Gastrocnemius medialis (tissue), 4 donors: ENCODE results near the gene TSPAN15. TPM values are rescaled to one million over a fixed set of nuclear protein-coding genes. Genes with fewer than 3 reads are reported as not detected.

Source experiments
- ATAC-seq, 2 donors: fragments of 150-250 bp; one replicate each; pipeline ENCODE4 v1.9.1; 2016
- DNase-seq, 2 donors: peaks; one replicate each; pipeline ENCODE4 v3.0.0-alpha.2; 2019
- H3K27ac ChIP-seq, 4 donors: fragments of 200-600 bp; sonication (generic); 1 replicate in 1 of 4; 2 replicates in 3 of 4; pipeline ENCODE4 v1.5.1; 2016 to 2018; ENCODE audit warnings: mild to moderate bottlenecking in 2 of 4, moderate library complexity in 1 of 4
- H3K27me3 ChIP-seq, 3 donors: fragments of 200-600 bp; sonication (generic) in 2 of 3; 1 replicate in 1 of 3; 2 replicates in 2 of 3; pipeline versions ENCODE4 v1.5.1 to v1.6.0; 2016 to 2019; ENCODE audit warnings: mild to moderate bottlenecking in 1 of 3, moderate library complexity in 1 of 3
- H3K36me3 ChIP-seq, 2 donors: fragments of 200-600 bp; sonication (generic) in 1 of 2; one replicate each; pipeline ENCODE4 v1.5.1; 2017 to 2018
- H3K4me1 ChIP-seq, 2 donors: fragments of 200-600 bp; sonication (generic) in 1 of 2; one replicate each; pipeline ENCODE4 v1.5.1; 2016 to 2017; ENCODE audit warnings: mild to moderate bottlenecking in 2 of 2
- H3K4me3 ChIP-seq, 4 donors: fragments of 200-600 bp; sonication (generic) in 3 of 4; 1 replicate in 1 of 4; 2 replicates in 3 of 4; pipeline ENCODE4 v1.5.1; 2016 to 2019; ENCODE audit warnings: mild to moderate bottlenecking in 2 of 4
- H3K9me3 ChIP-seq, 3 donors: fragments of 200-600 bp; sonication (generic) in 2 of 3; 1 replicate in 1 of 3; 2 replicates in 2 of 3; pipeline ENCODE4 v1.5.1; 2016 to 2019
- CTCF ChIP-seq, 5 experiments: fragments of 450-650 bp in 3 of 5; fragments of 200-600 bp in 2 of 5; sonication (generic) in 2 of 5; IDR thresholded peaks in 4 of 5; conservative IDR thresholded peaks in 1 of 5; 1 replicate in 4 of 5; 2 replicates in 1 of 5; pipeline ENCODE4 v1.5.1; 2016 to 2019; ENCODE audit warnings: antibody characterized with exemption in 5 of 5, mild to moderate bottlenecking in 3 of 5, moderate library complexity in 3 of 5
- POLR2A ChIP-seq, 2 donors: fragments of 450-650 bp; IDR thresholded peaks; one replicate each; pipeline ENCODE4 v1.6.1; 2017; ENCODE audit warnings: antibody characterized with exemption in 2 of 2, mild to moderate bottlenecking in 2 of 2, moderate library complexity in 2 of 2
- in situ Hi-C, 4 donors: fragments of 200-750 bp; cut with MboI; loops; one replicate each; pipeline versions ENCODE4 v1.15.0 to v1.8.0; 2017; ENCODE audit warnings: low sequenced_read_pairs in 4 of 4
- intact Hi-C: fragments of 100-400 bp; cut with DNase I; formaldehyde crosslinking; loops from one replicate; pipeline ENCODE4 v1.15.1; 2023; ENCODE audit warnings: low total_unique reads
- total RNA-seq, 4 donors: library from RNA; depleted of rRNA; stranded (reverse); fragments of >200 nt; gene quantifications; one replicate each; pipeline versions ENCODE4 v1.1.0 to v1.2.3, GENCODE V29; 2016

The TSPAN15 gene
- total RNA-seq, 4 donors from 2014 or later: 7.9 to 21.0 (median 11.8) TPM

DNA sequence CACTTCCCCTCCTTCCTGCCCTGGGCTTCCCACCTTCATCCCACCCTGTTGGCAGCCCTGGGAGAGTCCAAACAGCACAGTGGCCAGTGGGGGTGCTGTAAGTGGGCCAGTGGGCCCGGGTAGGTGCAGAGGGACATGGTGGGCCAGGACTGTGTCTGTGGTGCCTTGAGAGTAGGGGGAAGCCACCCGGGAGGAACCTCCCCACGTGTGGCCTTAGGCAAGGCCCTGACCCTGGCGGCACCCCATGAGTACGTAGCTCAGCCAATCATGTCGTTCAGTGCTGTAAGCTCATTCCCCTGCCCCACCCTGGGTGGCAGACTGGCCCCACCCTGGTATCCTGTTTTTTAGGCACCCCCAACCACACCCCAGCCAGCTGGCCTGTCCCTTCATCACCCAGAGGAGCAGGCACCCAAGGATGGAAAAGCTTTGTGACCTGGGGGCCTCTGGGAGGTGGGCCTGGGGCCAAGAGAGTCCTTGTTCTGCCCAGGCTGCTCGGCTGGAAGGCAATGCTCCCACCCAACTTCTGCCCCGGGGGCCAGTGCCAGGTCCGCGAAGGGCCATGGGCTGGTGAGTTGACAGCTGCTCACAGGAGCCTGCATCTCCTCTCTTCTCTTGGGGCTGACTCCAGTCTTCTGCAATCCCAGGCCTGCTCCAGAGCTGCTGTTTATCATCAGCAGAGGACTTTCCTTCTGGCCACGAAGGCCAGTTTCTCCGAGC lies 41.6 kb downstream of the TSPAN15 start:
- intact Hi-C loops (no loop called here), in situ Hi-C loops (no loop called here)
- DNase-seq (peak in 1 of 2 donors; percentile 17), ATAC-seq (no peak)
- no peaks in the 10 kb centered on the region for H3K9me3 ChIP-seq
- peaks cover 34 to 36% of the 10 kb centered on the region in 2 donors for H3K4me1 ChIP-seq
- no peak for TF ChIP-seq CTCF (IDR thresholded peaks at IDR 0.05 in 4 of 5, conservative IDR thresholded peaks at IDR 0.05 in 1 of 5)
- no peak for TF ChIP-seq POLR2A (IDR thresholded peaks at IDR 0.05)
- no peak overlapping the region for H3K4me3 ChIP-seq
- no peaks in the 10 kb centered on the region for H3K27me3 ChIP-seq
- no peaks in the 10 kb centered on the region for H3K36me3 ChIP-seq
- peak overlapping the region in 3 of 4 donors; percentile 33 to 34 (median 33) for H3K27ac ChIP-seq

- in situ Hi-C loops: no loop called here
- H3K9me3 ChIP-seq: no peaks in the 10 kb centered on the region
- no peak for ATAC-seq
- peaks cover 54 to 56% of the 10 kb centered on the region in 2 donors for H3K4me1 ChIP-seq
- no peaks in the 10 kb centered on the region for H3K36me3 ChIP-seq
- no peaks in the 10 kb centered on the region for H3K27me3 ChIP-seq
- intact Hi-C loops: loop anchor here (2.0 kb wide), 1 partner anchor 14 kb away; no protein-coding TSS in a partner anchor
- TF ChIP-seq CTCF (IDR thresholded peaks at IDR 0.05 in 4 of 5, conservative IDR thresholded peaks at IDR 0.05 in 1 of 5) (no peak), POLR2A (IDR thresholded peaks at IDR 0.05) (no peak)
- DNase-seq: peak in 1 of 2 donors; percentile 16
- H3K4me3 ChIP-seq: no peak overlapping the region
- peak overlapping the region; percentile 82 to 91 (median 84) for H3K27ac ChIP-seq
Measured at GRCh38 chr10:69494626-69495558, 43.6 kb downstream of the TSPAN15 start.

DNA sequence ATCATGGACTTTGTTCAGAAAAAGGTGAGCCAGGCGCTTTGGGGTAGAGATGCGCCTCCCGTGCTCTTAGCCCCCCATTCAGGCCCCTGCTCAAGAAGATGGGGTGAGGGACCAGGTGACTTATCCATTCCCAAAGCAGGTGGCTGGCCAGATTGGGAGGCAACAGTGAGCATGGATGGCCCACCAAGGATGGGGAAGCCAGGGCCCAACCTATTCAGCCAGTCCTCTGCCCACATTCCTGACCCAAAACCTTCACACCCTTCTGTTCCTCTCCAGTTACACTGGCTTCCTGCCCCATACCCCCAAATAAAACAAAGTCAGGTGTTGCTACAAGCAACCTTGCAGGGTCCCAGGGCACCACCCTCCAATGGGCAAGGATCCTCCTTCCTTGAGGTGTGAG lies 44.4 kb downstream of the TSPAN15 start:
- H3K27me3 ChIP-seq: no peaks in the 10 kb centered on the region
- no peak for ATAC-seq
- peaks cover 54 to 63% of the 10 kb centered on the region in 2 donors for H3K4me1 ChIP-seq
- no peaks in the 10 kb centered on the region for H3K36me3 ChIP-seq
- H3K9me3 ChIP-seq: no peaks in the 10 kb centered on the region
- TF ChIP-seq POLR2A (IDR thresholded peaks at IDR 0.05) (no peak), CTCF (IDR thresholded peaks at IDR 0.05 in 4 of 5, conservative IDR thresholded peaks at IDR 0.05 in 1 of 5) (no peak)
- peak overlapping the region; percentile 82 to 91 (median 84) for H3K27ac ChIP-seq
- intact Hi-C loops (loop anchor here (2.0 kb wide), 3 partner anchors 15 to 57 kb away; partner anchors contain the start of gene TSPAN15), in situ Hi-C loops (no loop called here)
- DNase-seq: peak in 1 of 2 donors; percentile 13
- H3K4me3 ChIP-seq: no peak overlapping the region

DNA sequence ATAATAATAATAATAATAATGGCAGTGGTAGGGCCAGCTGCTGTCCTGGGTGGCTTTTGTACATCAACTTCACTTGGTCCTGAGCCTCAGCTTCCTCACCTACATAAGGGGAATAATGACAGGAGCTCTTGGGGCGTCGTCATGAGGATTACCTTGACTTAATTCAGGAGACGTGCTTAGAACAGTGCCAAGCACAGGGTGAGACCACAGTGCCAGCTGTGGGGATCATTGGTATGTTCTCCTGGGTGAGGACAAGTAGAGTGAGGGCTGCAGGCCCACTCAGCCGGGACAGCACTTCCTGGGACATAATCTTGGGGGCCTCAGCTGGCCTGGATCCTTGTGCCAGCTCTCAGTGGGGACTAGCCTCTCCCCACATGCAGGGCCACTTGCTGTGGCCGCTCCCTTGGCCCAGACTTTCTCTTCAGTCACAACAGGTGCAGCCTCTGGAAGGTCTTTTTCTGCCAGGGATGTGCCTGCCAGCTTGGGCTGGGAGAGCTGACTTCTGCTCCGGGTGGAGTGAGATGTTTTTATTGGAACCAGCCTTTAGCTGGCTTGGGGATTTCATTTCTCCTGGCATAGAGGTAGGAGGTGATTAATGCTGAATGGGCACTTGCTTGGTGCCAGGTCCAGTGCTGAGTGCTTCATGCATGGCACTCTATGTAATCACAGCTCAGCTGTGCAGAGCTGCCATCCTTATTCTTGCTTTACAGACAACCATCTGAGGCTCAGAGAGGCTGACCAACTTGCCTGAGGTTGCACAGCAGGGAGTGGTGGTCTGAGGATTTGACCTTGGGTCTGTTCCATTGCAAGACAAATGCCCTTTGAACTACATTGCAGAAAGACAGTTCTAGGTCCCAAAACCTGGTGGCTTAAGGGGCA lies 45.3 kb downstream of the TSPAN15 start:
- Histone ChIP-seq H3K4me1 (peaks cover 53 to 63% of the 10 kb centered on the region in 2 donors), H3K9me3 (no peaks in the 10 kb centered on the region), H3K27me3 (no peaks in the 10 kb centered on the region), H3K36me3 (no peaks in the 10 kb centered on the region), H3K4me3 (no peak overlapping the region), H3K27ac (peak overlapping the region; percentile 82 to 91 (median 84))
- in situ Hi-C loops (no loop called here), intact Hi-C loops (loop anchor here (2.0 kb wide), 2 partner anchors 46 to 58 kb away; partner anchors contain the start of gene TSPAN15)
- TF ChIP-seq CTCF (IDR thresholded peaks at IDR 0.05 in 4 of 5, conservative IDR thresholded peaks at IDR 0.05 in 1 of 5) (no peak), POLR2A (IDR thresholded peaks at IDR 0.05) (no peak)
- ATAC-seq (peak; percentile 83 to 91), DNase-seq (peak; percentile 88 to 95)
